WTC11 (cell line): Measurements from ENCODE around the gene ABTB2. TPM values are rescaled to one million over a fixed set of nuclear protein-coding genes. Genes with fewer than 3 reads are reported as not detected.

Experiments
- ATAC-seq: fragments of 200-7000 bp; cut with Tn5 transposase; 2 replicates; pipeline ENCODE4 v1.10.0; 2021; ENCODE audit warnings: mild to moderate bottlenecking, moderate library complexity
- CTCF ChIA-PET: fragments of 300-600 bp; sonication (Branson Sonifier 250); formaldehyde crosslinking; loops from one replicate; lab custom pipeline; 2021; ENCODE audit warnings: antibody characterized with exemption; lab: Charles Lee
- POLR2A ChIA-PET: fragments of 350-600 bp; sonication (Branson Sonifier 250); formaldehyde crosslinking; loops from one replicate; lab custom pipeline; 2021; ENCODE audit warnings: antibody characterized with exemption; lab: Charles Lee
- DNase-seq: peaks from one replicate; pipeline ENCODE4 v3.0.0; 2021; ENCODE audit warnings: low spot score
- H3K27ac Mint-ChIP-seq: 2 replicates; pipeline ENCODE4 v1.8.0; 2021; ENCODE audit warnings: mixed read lengths
- H3K27me3 Mint-ChIP-seq: 2 replicates; pipeline ENCODE4 v1.8.0; 2021; ENCODE audit warnings: low read depth, mild to moderate bottlenecking, moderate library complexity, mixed read lengths
- H3K36me3 Mint-ChIP-seq: 2 replicates; pipeline ENCODE4 v1.8.0; 2021; ENCODE audit warnings: mixed read lengths
- H3K4me1 Mint-ChIP-seq: 2 replicates; pipeline ENCODE4 v1.8.0; 2022; ENCODE audit warnings: mixed read lengths
- H3K4me3 Mint-ChIP-seq: 2 replicates; pipeline ENCODE4 v1.8.0; 2021; ENCODE audit warnings: mild to moderate bottlenecking, moderate library complexity, mixed read lengths
- H3K9me3 Mint-ChIP-seq: 2 replicates; pipeline ENCODE4 v1.8.0; 2021; ENCODE audit warnings: mixed read lengths
- FOXP1 ChIP-seq: sonication (generic); formaldehyde crosslinking; IDR thresholded peaks from 2 replicates; pipeline ENCODE4 v1.8.0; 2022; ENCODE audit warnings: missing genetic modification reagents, mild to moderate bottlenecking, moderate library complexity, borderline replicate concordance
- GTF2I ChIP-seq: fragments of 250-450 bp; sonication (Bioruptor Pico); conservative IDR thresholded peaks from 2 replicates; pipeline ENCODE4 v1.4.0; 2021; ENCODE audit warnings: mild to moderate bottlenecking
- IRF2 ChIP-seq: sonication (generic); formaldehyde crosslinking; IDR thresholded peaks from 2 replicates; pipeline ENCODE4 v1.8.0; 2022; ENCODE audit warnings: low read depth, missing genetic modification reagents, borderline replicate concordance
- JUN ChIP-seq: sonication (generic); formaldehyde crosslinking; IDR thresholded peaks from 2 replicates; pipeline ENCODE4 v1.8.0; 2023; ENCODE audit warnings: mild to moderate bottlenecking, missing genetic modification reagents
- KAT7 ChIP-seq: sonication (generic); formaldehyde crosslinking; IDR thresholded peaks from 2 replicates; pipeline ENCODE4 v1.8.1; 2023; ENCODE audit warnings: missing genetic modification reagents, mild to moderate bottlenecking, borderline replicate concordance
- MYBL2 ChIP-seq: sonication (generic); formaldehyde crosslinking; IDR thresholded peaks from 2 replicates; pipeline ENCODE4 v1.8.1; 2023; ENCODE audit warnings: mild to moderate bottlenecking, moderate library complexity, missing genetic modification reagents
- NR2C2 ChIP-seq: sonication (generic); formaldehyde crosslinking; IDR thresholded peaks from 2 replicates; pipeline ENCODE4 v1.8.0; 2022; ENCODE audit warnings: mild to moderate bottlenecking, missing genetic modification reagents
- SMAD3 ChIP-seq: sonication (generic); formaldehyde crosslinking; IDR thresholded peaks from 2 replicates; pipeline ENCODE4 v1.8.0; 2022; ENCODE audit warnings: missing genetic modification reagents, mild to moderate bottlenecking, borderline replicate concordance
- SMAD4 ChIP-seq: sonication (generic); formaldehyde crosslinking; IDR thresholded peaks from 2 replicates; pipeline ENCODE4 v1.8.0; 2022; ENCODE audit warnings: mild to moderate bottlenecking, missing genetic modification reagents
- TCF7 ChIP-seq: sonication (generic); formaldehyde crosslinking; IDR thresholded peaks from 2 replicates; pipeline ENCODE4 v1.8.0; 2022; ENCODE audit warnings: mild to moderate bottlenecking, low read depth, missing genetic modification reagents, moderate library complexity
- TEAD1 ChIP-seq: sonication (generic); formaldehyde crosslinking; IDR thresholded peaks from 2 replicates; pipeline ENCODE4 v1.8.0; 2022; ENCODE audit warnings: mild to moderate bottlenecking, missing genetic modification reagents
- TEAD4 ChIP-seq: sonication (generic); formaldehyde crosslinking; IDR thresholded peaks from 2 replicates; pipeline ENCODE4 v1.8.0; 2022; ENCODE audit warnings: mild to moderate bottlenecking, missing genetic modification reagents
- TP53 ChIP-seq: sonication (generic); formaldehyde crosslinking; IDR thresholded peaks from 2 replicates; pipeline ENCODE4 v1.8.1; 2023; ENCODE audit warnings: mild to moderate bottlenecking, missing genetic modification reagents
- total RNA-seq: library from RNA; stranded (reverse); gene quantifications from 3 replicates; pipeline ENCODE4 v1.2.3, GENCODE V29; 2021
- TF ChIP-seq, protein P1 (sequence below): sonication (generic); formaldehyde crosslinking; IDR thresholded peaks from 2 replicates; pipeline ENCODE4 v1.8.0; 2022; ENCODE audit warnings: mild to moderate bottlenecking, missing genetic modification reagents
- TF ChIP-seq, protein P2 (sequence below): sonication (generic); formaldehyde crosslinking; IDR thresholded peaks from 2 replicates; pipeline ENCODE4 v1.8.0; 2022; ENCODE audit warnings: missing genetic modification reagents
- TF ChIP-seq, protein P3 (sequence below): fragments of 250-450 bp; sonication (Bioruptor Pico); IDR thresholded peaks from 2 replicates; pipeline ENCODE4 v1.9.0; 2021; ENCODE audit warnings: moderate library complexity, mild to moderate bottlenecking, inconsistent platforms, borderline replicate concordance
- TF ChIP-seq, protein P4 (sequence below): sonication (generic); formaldehyde crosslinking; conservative IDR thresholded peaks from 2 replicates; pipeline ENCODE4 v1.8.1; 2022; ENCODE audit warnings: mild to moderate bottlenecking, missing genetic modification reagents
- TF ChIP-seq, protein P5 (sequence below): sonication (generic); formaldehyde crosslinking; IDR thresholded peaks from 2 replicates; pipeline ENCODE4 v1.8.0; 2023; ENCODE audit warnings: missing genetic modification reagents
- TF ChIP-seq, protein P6 (sequence below): sonication (generic); formaldehyde crosslinking; IDR thresholded peaks from 2 replicates; pipeline ENCODE4 v1.8.0; 2023; ENCODE audit warnings: missing genetic modification reagents, mild to moderate bottlenecking, borderline replicate concordance
- TF ChIP-seq, protein P7 (sequence below): fragments of 250-450 bp; sonication (Bioruptor Pico); IDR thresholded peaks from 2 replicates; pipeline ENCODE4 v1.9.0; 2021; ENCODE audit warnings: mild to moderate bottlenecking

Gene ABTB2
- total RNA-seq, 1 experiment from 2014 or later, result 12.8 TPM

DNA sequence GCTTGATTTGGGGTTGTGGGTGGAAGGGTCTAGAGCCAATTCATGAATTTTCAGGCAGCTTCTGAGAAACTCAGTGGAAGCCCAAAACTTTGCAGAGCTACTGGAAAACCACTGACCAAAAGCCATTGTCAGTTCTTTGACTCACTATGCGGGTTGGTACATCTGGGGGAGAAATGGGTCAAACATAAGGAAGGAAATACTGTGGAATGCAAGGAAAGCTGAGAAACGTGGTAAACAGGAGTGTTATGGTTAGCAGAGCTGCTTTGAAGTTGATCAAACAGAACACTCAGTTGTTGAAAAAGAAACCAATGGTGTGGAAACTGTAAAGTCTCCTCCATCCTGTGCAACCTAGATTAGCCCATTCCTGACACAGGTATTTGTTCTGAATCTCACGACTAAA is 6.3 kb upstream of the ABTB2 start:
- no peak for TF ChIP-seq KAT7 (CRISPR knock-in tag)
- no peak for TF ChIP-seq MYBL2
- TF ChIP-seq TEAD4 (CRISPR knock-in tag), result no peak
- TF ChIP-seq IRF2, result no peak
- no peak for TF ChIP-seq TCF7 (CRISPR knock-in tag)
- no peak for TF ChIP-seq FOXP1 (CRISPR knock-in tag)
- TF ChIP-seq, protein P1, sequence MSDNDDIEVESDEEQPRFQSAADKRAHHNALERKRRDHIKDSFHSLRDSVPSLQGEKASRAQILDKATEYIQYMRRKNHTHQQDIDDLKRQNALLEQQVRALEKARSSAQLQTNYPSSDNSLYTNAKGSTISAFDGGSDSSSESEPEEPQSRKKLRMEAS (CRISPR knock-in tag), result no peak
- no peak for TF ChIP-seq JUN (CRISPR knock-in tag)
- no peak for TF ChIP-seq SMAD3
- TF ChIP-seq GTF2I (CRISPR knock-in tag), result no peak
- no peak for TF ChIP-seq NR2C2 (CRISPR knock-in tag)
- ChIA-PET POLR2A (no interaction called here), CTCF (interaction anchor here (1.1 to 4.3 kb wide), 3 partner anchors 154 to 214 kb away, joined by 3 to 28 read pairs (median 3); no protein-coding TSS in a partner anchor)
- no peaks in the 10 kb centered on the region for H3K36me3 Mint-ChIP-seq
- ATAC-seq (no peak), DNase-seq (no peak)
- H3K27me3 Mint-ChIP-seq, result peaks cover 4% of the 10 kb centered on the region; the same call in 1 of the 2 replicates
- H3K9me3 Mint-ChIP-seq, result no peaks in the 10 kb centered on the region; the same call in 1 of the 2 replicates
- peaks cover 11% of the 10 kb centered on the region for H3K4me1 Mint-ChIP-seq
- no peak overlapping the region for H3K27ac Mint-ChIP-seq
- H3K4me3 Mint-ChIP-seq, result no peak overlapping the region

DNA sequence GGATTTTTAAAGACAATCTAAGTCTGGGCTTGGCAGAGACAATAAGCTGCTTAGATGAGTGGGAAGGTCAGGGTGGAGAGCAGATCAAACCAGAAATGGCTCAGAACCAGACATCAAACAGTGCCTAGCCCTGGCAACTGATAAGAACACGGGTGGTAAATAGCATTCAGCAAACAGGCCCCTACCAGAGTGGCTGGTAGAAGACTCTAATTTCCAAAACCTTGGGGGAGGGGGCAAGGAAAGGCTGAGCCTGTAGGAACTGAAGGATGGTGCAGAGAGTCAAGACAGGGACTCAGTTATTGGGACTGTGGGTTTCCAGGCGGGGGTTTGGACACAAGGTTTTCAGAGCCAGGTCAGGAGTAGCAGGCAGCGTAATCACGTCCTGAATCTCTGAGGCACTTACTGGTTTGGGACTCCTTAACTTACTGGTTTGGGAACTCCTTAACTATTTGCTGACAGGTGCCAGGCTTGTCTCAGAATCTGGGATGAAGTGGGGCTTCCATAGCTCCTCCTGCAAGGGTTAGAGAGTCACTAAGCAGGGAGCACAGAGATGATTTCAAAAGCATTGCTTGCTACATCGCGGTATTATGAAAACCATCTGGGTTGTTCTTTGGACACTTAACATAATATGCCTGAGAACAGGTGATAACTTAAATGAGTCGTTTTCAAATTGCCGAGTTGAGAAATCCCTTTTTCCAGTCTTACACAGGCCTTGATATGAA is 5.7 kb upstream of the ABTB2 start:
- ATAC-seq (no peak), DNase-seq (no peak)
- TF ChIP-seq TP53 (no peak), TEAD1 (CRISPR knock-in tag) (no peak), SMAD4 (CRISPR knock-in tag) (no peak), SMAD3 (no peak)
- TF ChIP-seq, protein P2, sequence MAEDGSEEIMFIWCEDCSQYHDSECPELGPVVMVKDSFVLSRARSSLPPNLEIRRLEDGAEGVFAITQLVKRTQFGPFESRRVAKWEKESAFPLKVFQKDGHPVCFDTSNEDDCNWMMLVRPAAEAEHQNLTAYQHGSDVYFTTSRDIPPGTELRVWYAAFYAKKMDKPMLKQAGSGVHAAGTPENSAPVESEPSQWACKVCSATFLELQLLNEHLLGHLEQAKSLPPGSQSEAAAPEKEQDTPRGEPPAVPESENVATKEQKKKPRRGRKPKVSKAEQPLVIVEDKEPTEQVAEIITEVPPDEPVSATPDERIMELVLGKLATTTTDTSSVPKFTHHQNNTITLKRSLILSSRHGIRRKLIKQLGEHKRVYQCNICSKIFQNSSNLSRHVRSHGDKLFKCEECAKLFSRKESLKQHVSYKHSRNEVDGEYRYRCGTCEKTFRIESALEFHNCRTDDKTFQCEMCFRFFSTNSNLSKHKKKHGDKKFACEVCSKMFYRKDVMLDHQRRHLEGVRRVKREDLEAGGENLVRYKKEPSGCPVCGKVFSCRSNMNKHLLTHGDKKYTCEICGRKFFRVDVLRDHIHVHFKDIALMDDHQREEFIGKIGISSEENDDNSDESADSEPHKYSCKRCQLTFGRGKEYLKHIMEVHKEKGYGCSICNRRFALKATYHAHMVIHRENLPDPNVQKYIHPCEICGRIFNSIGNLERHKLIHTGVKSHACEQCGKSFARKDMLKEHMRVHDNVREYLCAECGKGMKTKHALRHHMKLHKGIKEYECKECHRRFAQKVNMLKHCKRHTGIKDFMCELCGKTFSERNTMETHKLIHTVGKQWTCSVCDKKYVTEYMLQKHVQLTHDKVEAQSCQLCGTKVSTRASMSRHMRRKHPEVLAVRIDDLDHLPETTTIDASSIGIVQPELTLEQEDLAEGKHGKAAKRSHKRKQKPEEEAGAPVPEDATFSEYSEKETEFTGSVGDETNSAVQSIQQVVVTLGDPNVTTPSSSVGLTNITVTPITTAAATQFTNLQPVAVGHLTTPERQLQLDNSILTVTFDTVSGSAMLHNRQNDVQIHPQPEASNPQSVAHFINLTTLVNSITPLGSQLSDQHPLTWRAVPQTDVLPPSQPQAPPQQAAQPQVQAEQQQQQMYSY, result no peak
- TF ChIP-seq, protein P3, sequence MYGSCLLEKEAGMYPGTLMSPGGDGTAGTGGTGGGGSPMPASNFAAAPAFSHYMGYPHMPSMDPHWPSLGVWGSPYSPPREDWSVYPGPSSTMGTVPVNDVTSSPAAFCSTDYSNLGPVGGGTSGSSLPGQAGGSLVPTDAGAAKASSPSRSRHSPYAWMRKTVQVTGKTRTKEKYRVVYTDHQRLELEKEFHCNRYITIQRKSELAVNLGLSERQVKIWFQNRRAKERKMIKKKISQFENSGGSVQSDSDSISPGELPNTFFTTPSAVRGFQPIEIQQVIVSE (CRISPR knock-in tag), result no peak
- TF ChIP-seq, protein P4, sequence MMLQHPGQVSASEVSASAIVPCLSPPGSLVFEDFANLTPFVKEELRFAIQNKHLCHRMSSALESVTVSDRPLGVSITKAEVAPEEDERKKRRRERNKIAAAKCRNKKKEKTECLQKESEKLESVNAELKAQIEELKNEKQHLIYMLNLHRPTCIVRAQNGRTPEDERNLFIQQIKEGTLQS (CRISPR knock-in tag), result no peak
- TF ChIP-seq, protein P5, sequence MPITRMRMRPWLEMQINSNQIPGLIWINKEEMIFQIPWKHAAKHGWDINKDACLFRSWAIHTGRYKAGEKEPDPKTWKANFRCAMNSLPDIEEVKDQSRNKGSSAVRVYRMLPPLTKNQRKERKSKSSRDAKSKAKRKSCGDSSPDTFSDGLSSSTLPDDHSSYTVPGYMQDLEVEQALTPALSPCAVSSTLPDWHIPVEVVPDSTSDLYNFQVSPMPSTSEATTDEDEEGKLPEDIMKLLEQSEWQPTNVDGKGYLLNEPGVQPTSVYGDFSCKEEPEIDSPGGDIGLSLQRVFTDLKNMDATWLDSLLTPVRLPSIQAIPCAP, result no peak
- TF ChIP-seq, protein P6, sequence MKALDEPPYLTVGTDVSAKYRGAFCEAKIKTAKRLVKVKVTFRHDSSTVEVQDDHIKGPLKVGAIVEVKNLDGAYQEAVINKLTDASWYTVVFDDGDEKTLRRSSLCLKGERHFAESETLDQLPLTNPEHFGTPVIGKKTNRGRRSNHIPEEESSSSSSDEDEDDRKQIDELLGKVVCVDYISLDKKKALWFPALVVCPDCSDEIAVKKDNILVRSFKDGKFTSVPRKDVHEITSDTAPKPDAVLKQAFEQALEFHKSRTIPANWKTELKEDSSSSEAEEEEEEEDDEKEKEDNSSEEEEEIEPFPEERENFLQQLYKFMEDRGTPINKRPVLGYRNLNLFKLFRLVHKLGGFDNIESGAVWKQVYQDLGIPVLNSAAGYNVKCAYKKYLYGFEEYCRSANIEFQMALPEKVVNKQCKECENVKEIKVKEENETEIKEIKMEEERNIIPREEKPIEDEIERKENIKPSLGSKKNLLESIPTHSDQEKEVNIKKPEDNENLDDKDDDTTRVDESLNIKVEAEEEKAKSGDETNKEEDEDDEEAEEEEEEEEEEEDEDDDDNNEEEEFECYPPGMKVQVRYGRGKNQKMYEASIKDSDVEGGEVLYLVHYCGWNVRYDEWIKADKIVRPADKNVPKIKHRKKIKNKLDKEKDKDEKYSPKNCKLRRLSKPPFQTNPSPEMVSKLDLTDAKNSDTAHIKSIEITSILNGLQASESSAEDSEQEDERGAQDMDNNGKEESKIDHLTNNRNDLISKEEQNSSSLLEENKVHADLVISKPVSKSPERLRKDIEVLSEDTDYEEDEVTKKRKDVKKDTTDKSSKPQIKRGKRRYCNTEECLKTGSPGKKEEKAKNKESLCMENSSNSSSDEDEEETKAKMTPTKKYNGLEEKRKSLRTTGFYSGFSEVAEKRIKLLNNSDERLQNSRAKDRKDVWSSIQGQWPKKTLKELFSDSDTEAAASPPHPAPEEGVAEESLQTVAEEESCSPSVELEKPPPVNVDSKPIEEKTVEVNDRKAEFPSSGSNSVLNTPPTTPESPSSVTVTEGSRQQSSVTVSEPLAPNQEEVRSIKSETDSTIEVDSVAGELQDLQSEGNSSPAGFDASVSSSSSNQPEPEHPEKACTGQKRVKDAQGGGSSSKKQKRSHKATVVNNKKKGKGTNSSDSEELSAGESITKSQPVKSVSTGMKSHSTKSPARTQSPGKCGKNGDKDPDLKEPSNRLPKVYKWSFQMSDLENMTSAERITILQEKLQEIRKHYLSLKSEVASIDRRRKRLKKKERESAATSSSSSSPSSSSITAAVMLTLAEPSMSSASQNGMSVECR, result no peak
- TF ChIP-seq, protein P7, sequence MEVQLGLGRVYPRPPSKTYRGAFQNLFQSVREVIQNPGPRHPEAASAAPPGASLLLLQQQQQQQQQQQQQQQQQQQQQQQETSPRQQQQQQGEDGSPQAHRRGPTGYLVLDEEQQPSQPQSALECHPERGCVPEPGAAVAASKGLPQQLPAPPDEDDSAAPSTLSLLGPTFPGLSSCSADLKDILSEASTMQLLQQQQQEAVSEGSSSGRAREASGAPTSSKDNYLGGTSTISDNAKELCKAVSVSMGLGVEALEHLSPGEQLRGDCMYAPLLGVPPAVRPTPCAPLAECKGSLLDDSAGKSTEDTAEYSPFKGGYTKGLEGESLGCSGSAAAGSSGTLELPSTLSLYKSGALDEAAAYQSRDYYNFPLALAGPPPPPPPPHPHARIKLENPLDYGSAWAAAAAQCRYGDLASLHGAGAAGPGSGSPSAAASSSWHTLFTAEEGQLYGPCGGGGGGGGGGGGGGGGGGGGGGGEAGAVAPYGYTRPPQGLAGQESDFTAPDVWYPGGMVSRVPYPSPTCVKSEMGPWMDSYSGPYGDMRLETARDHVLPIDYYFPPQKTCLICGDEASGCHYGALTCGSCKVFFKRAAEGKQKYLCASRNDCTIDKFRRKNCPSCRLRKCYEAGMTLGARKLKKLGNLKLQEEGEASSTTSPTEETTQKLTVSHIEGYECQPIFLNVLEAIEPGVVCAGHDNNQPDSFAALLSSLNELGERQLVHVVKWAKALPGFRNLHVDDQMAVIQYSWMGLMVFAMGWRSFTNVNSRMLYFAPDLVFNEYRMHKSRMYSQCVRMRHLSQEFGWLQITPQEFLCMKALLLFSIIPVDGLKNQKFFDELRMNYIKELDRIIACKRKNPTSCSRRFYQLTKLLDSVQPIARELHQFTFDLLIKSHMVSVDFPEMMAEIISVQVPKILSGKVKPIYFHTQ (CRISPR knock-in tag), result no peak
- Mint-ChIP-seq H3K9me3 (no peaks in the 10 kb centered on the region; the same call in 1 of the 2 replicates), H3K27me3 (peaks cover 6% of the 10 kb centered on the region; the same call in 1 of the 2 replicates), H3K27ac (no peak overlapping the region), H3K4me1 (peaks cover 11% of the 10 kb centered on the region), H3K36me3 (no peaks in the 10 kb centered on the region), H3K4me3 (no peak overlapping the region)
- ChIA-PET CTCF (interaction anchor here (1.0 to 4.3 kb wide), 4 partner anchors 129 to 213 kb away, joined by 3 to 28 read pairs (median 3); no protein-coding TSS in a partner anchor), POLR2A (interaction anchor here (0.6 kb wide), 1 partner anchor 104 kb away, joined by 7 read pairs; no protein-coding TSS in a partner anchor)
